ENCODE measurements around the gene HSDL1.

HSDL1 gene

GRCh38 chr16:84090211-84090610 is 54.8 kb downstream of the HSDL1 start:
- H3K36me3 ChIP-seq (ENCODE audit: insufficient read depth, low read length), result peaks cover 76% of the 10 kb centered on the region

GRCh38 chr16:84088695-84089395 is 56.1 kb downstream of the HSDL1 start:
- no peaks in the 10 kb centered on the region for H4K20me1 ChIP-seq (ENCODE audit: insufficient read depth, low read length)
- peaks cover 95% of the 10 kb centered on the region for H3K4me1 ChIP-seq (ENCODE audit: insufficient read depth, low read length)
- peak; percentile 86 for DNase-seq
- H3K9ac ChIP-seq (ENCODE audit: low read depth, low read length), result peak overlapping the region; percentile 60
- H3K27me3 ChIP-seq (ENCODE audit: insufficient read depth, low read length, poor library complexity), result no peaks in the 10 kb centered on the region
- H3K9me3 ChIP-seq (ENCODE audit: insufficient read depth, low read length, severe bottlenecking), result no peaks in the 10 kb centered on the region
- ATAC-seq (ENCODE audit: insufficient read depth, low read depth), result peak; percentile 79
- H3K36me3 ChIP-seq (ENCODE audit: insufficient read depth, low read length), result peaks cover 77% of the 10 kb centered on the region
- H2AFZ ChIP-seq (ENCODE audit: low read depth, low read length), result no peak overlapping the region
- H3K4me2 ChIP-seq (ENCODE audit: insufficient read depth, low read length), result peak overlapping the region; percentile 77
- TF ChIP-seq EZH2 (IDR thresholded peaks at IDR 0.05; ENCODE audit: borderline replicate concordance, low read depth, low read length, severe bottlenecking) (no peak), CTCF (IDR thresholded peaks at IDR 0.05; ENCODE audit: borderline replicate concordance, extremely low read depth, low read length, poor library complexity, severe bottlenecking) (peak; percentile 74)
- H3K4me3 ChIP-seq (ENCODE audit: low read depth in 1 of 2, low read length in 2 of 2), result peak overlapping the region in 1 of 2 experiments; percentile 48; a peak in 2 of 4 replicates
- peaks cover 42% of the 10 kb centered on the region for H3K79me2 ChIP-seq (ENCODE audit: insufficient read depth, low read length)
- H3K27ac ChIP-seq (ENCODE audit: low read length), result peak overlapping the region; percentile 99

More at GRCh38 chr16:84090211-84090610, 54.8 kb downstream of the HSDL1 start:
- Histone ChIP-seq H3K79me2 (ENCODE audit: insufficient read depth, low read length) (peaks cover 36% of the 10 kb centered on the region), H3K4me3 (ENCODE audit: low read depth in 1 of 2, low read length in 2 of 2) (peak overlapping the region in 1 of 2 experiments; percentile 48; a peak in 1 of 4 replicates), H3K4me1 (ENCODE audit: insufficient read depth, low read length) (peaks cover 87% of the 10 kb centered on the region), H2AFZ (ENCODE audit: low read depth, low read length) (no peak overlapping the region), H3K27ac (ENCODE audit: low read length) (peak overlapping the region; percentile 99), H3K4me2 (ENCODE audit: insufficient read depth, low read length) (peak overlapping the region; percentile 77), H3K27me3 (ENCODE audit: insufficient read depth, low read length, poor library complexity) (no peaks in the 10 kb centered on the region), H4K20me1 (ENCODE audit: insufficient read depth, low read length) (no peaks in the 10 kb centered on the region), H3K9me3 (ENCODE audit: insufficient read depth, low read length, severe bottlenecking) (no peaks in the 10 kb centered on the region), H3K9ac (ENCODE audit: low read depth, low read length) (peak overlapping the region; percentile 60)
- ATAC-seq (ENCODE audit: insufficient read depth, low read depth) (peak; percentile 51), DNase-seq (peak; percentile 64)
- no peak for TF ChIP-seq CTCF (IDR thresholded peaks at IDR 0.05; ENCODE audit: borderline replicate concordance, extremely low read depth, low read length, poor library complexity, severe bottlenecking)
- TF ChIP-seq EZH2 (IDR thresholded peaks at IDR 0.05; ENCODE audit: borderline replicate concordance, low read depth, low read length, severe bottlenecking), result no peak

- Histone ChIP-seq H3K27me3 (ENCODE audit: insufficient read depth, low read length, poor library complexity) (no peaks in the 10 kb centered on the region), H3K36me3 (ENCODE audit: insufficient read depth, low read length) (peaks cover 77% of the 10 kb centered on the region), H3K27ac (ENCODE audit: low read length) (peak overlapping the region; percentile 99), H3K9me3 (ENCODE audit: insufficient read depth, low read length, severe bottlenecking) (no peaks in the 10 kb centered on the region), H3K79me2 (ENCODE audit: insufficient read depth, low read length) (peaks cover 41% of the 10 kb centered on the region), H3K4me3 (ENCODE audit: low read depth in 1 of 2, low read length in 2 of 2) (peak overlapping the region in 1 of 2 experiments; percentile 45; a peak in 2 of 4 replicates), H4K20me1 (ENCODE audit: insufficient read depth, low read length) (no peaks in the 10 kb centered on the region), H3K4me2 (ENCODE audit: insufficient read depth, low read length) (peak overlapping the region; percentile 77), H3K4me1 (ENCODE audit: insufficient read depth, low read length) (peaks cover 82% of the 10 kb centered on the region), H3K9ac (ENCODE audit: low read depth, low read length) (peak overlapping the region; percentile 60), H2AFZ (ENCODE audit: low read depth, low read length) (no peak overlapping the region)
- ATAC-seq (ENCODE audit: insufficient read depth, low read depth), result peak; percentile 53
- TF ChIP-seq CTCF (IDR thresholded peaks at IDR 0.05; ENCODE audit: borderline replicate concordance, extremely low read depth, low read length, poor library complexity, severe bottlenecking), result no peak
- TF ChIP-seq EZH2 (IDR thresholded peaks at IDR 0.05; ENCODE audit: borderline replicate concordance, low read depth, low read length, severe bottlenecking), result no peak
- DNase-seq, result peak; percentile 38
Measured at GRCh38 chr16:84087466-84088151, 57.4 kb downstream of the HSDL1 start.
